GM19397 (cell line): ENCODE measurements around the gene PARVG.

Experiments
- ATAC-seq: cut with Tn5 transposase; IDR thresholded peaks from one replicate; pipeline ENCODE4 v1.9.1; 2021; ENCODE audit warnings: mild to moderate bottlenecking, moderate library complexity; ENCODE audit not compliant: unreplicated experiment

The PARVG gene, protein sequence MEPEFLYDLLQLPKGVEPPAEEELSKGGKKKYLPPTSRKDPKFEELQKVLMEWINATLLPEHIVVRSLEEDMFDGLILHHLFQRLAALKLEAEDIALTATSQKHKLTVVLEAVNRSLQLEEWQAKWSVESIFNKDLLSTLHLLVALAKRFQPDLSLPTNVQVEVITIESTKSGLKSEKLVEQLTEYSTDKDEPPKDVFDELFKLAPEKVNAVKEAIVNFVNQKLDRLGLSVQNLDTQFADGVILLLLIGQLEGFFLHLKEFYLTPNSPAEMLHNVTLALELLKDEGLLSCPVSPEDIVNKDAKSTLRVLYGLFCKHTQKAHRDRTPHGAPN

DNA sequence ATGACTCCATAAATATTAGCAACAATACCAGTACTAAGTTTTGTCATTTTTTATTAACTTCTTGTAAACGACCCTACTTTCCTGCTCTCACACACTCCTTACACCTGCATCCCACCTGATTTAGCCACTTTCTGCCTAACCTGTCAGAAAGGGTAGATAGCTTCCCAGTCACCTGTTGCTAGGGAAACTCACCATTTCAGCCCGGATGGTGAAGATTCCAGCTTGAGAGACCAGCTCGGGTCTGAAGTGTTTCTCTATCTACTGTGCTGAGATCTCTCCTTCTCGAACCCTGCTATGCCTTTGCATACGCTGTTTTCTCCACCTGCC is at the start of gene PARVG:
PARVG (plus strand) TSS at position 220 of the 327 bp plus-strand sequence. CDS start 2,405 bp downstream, outside the sequence.
- ATAC-seq = no peak

DNA sequence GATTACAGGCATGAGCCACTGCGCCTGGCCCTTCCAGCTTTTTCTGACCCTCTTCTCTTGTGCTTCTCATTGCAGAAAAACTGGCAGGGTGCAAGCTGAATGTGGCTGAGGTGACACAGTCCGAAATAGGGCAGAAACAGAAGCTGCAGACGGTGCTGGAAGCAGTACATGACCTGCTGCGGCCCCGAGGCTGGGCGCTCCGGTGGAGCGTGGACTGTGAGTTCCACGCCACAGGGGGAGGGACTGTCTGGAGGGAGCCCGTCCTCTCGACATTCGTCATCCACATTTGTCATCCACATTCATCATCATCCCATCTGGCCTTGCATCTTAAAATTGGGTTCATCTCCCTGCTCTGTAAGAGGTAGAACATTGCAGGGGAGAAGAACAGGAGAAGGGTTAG is 49.3 kb upstream of the PARVG start:
- ATAC-seq = no peak

DNA sequence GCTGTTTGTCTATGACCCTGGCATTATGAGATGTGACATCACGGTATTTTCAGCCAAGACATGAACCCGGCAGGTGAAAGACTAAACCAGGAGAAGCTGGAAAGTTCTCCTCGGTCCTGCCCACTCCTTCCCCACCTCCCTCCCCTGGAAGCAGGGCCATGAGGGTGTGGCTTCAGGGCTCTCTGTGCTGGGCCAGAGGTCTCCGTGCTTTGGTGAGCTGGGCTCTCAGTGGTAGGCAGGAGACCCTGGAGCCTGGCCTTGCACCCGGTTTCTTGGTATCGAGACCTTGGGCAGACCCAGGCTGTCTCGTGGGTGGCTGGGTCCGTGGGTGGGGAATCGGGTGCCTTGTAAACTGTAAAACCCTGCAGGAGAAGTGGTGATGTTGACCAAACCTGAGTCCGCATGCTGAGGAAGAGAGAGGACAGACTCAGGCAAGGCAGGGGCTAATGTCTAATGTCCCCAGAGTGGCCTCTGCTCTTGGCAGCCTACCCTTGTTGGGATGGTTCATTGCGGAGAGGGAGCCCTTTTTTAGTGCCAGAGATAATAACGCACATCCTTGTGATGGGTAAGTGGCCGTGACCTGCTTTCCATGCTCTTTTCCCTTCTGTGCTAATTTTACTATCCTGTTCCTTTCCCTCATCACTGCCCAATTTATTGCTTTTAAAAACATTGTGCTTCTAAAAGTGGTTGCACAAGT is 48.6 kb upstream of the PARVG start:
- no peak for ATAC-seq

DNA sequence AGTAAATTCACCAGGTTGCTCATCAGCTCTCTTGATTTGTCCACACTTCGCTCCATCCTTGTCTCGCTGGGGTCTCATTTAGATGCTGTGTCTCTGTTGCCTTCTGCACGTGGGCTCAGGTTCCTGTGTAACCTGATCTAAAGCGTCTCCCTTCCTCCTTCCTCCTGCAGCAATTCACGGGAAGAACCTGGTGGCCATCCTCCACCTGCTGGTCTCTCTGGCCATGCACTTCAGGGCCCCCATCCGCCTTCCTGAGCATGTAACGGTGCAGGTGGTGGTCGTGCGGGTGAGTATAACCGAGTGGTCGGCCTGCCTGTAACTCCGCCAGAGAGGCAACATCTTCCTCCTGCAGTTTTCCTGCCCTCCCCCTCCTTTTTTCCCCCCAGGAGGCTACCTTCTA is 48.0 kb upstream of the PARVG start:
- ATAC-seq = no peak

DNA sequence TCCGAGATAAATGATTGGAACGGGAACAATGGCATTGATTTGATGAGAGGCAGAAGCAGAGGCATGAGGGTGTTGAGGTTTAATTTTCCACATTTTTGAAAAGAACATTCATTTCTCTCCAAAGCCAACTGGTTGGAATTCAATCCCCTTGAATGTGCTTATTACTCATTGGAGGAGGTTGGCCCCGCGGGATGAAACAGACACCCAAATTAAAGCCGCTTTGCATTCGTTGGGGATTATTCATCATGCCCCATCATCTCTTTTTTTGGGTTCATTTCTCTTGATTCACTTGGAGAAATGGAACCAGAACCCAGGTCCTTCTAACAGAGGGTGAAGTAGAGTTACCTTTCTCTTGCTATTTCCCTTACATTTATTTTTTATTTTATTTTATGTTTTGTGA is 47.6 kb upstream of the PARVG start:
- ATAC-seq = no peak

DNA sequence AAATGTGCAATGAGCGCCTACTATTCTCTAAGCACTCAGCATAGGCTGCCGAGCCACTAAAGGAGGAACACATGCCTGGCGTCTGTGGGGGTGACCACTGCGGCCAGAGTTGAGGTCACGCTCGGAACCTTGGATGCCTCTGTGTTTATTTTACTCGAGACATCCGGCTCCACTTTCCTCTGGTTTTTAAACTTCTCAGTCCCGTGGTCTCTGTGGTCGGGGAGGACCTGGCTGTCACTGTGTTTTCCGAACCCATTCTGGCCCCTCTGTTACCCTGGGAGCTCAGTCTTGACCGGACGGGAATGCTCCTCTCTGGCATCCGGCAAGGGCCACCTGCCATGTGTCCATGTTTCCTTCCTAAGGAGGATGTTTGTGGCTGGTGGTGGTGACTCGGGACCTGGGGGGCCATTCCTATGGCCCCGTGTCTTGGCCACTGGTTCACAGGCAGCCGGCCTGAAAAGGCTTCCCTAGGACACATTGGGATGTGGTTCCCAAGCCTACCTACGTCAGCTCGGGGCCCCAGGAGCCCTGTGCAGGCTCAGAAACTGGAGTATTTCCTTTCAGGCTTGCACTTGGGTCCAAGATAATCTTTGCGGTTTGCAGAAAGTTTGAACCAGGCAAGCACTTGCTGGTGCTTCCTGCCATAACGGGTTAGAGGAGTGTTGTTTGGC is 46.7 kb upstream of the PARVG start:
- no peak for ATAC-seq

DNA sequence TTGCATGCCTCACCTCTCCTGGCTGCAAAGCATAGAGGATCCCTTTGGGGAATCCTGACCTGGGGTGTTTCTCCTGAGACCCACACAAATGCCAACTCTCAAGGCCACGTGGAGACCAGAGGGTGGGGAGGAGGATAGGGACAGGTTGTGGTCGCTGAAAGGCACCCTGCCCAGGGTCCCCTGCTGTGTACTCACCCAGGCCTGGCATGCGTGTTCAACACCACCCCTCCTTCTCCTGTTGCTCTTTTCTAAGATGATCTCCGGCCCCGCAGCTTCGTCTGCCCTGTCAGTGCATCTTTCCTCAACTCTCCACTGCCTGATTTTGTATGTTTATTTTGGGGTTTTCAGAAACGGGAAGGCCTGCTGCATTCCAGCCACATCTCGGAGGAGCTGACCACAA is 44.6 kb upstream of the PARVG start:
- no peak for ATAC-seq

DNA sequence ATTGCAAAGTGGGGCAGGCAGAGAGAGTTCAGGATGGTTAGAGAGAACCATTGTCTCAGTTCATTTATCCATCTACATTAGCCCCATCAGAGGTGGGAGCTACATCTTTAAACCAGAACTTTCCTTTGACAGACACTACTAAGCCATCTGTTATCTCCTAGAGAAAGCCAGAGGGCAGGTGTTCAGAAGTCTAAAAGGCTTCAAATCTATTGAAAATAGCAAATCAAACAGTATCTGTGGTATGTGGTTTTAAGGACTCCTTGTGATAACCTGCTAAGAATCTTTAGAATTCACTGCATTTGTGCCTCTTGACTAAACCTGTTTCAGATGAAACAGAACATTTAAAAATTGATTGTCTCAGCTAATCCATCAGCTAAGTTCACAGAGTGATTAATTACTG is 43.9 kb upstream of the PARVG start:
- no peak for ATAC-seq

DNA sequence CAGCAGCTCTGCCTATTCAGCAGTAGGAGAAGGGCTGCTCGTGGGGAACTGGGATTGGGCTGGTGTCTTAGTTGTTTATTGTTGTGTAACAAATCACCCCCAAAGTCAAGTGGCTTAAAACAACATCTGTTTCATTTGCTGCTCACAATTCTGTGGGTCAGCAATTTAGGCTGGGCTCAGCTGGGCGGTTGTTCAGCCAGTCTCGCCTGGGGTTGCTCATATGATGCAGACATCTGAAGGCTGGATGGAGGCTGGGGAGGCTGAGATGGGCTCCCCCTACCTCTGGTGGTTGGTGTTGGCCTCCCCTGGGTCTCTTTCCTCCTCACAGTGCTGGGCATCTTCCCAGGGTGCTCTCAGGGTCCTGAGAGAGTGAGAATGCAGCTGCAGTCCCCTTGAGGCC is 43.3 kb upstream of the PARVG start:
- ATAC-seq = no peak

DNA sequence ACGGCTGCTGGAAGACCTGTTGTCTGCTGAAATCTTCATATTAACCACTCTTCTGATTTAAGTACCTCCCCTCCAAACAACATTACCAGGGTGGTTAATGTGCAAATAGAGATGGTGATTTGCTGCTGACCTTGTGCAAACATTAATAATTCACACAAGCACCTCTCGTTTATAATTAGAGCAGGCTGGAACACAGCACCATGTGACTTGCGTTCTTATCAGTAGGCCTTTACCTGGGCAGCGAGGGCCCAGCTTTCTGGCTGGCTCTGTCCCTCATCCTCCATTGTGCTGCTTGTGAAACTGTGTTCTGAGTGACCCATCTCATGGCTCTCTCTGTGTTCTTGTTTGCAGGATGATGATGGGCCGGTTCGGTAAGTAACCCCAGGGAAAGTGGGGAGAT is 41.0 kb upstream of the PARVG start:
- no peak for ATAC-seq

DNA sequence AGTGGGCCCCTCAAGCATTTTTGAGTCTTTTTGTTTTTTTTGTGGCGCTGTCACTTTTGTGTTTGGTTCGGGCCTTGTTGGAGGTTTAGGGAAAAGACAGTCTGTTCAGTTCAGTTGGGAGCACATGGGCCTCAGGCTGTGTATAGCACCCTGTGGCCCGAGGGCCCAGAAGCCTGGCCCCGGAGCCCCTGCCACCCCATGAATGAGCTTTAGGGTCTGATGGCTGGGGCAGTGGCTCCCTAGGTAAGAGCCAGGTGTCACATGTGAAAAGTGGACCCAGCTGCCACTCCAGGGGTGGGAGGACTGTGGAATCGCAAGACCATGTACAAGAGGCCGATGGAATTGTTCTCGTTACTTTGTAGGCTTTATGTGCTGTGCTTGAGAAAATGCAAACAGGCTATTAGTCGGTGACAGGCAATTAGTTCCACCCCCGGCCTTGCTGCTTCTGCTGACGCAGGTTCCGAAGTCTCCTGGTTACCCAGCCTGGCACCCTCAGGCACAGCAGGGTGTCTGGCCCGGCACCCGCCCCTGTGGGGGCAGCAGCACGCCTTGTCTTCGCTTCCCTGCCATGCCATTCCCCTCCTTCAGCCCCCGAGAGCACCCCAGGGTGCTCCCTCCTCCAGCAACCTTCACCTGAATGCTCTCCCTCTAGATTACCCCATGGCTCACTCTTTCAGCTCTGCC is 38.2 kb upstream of the PARVG start:
- ATAC-seq = no peak

DNA sequence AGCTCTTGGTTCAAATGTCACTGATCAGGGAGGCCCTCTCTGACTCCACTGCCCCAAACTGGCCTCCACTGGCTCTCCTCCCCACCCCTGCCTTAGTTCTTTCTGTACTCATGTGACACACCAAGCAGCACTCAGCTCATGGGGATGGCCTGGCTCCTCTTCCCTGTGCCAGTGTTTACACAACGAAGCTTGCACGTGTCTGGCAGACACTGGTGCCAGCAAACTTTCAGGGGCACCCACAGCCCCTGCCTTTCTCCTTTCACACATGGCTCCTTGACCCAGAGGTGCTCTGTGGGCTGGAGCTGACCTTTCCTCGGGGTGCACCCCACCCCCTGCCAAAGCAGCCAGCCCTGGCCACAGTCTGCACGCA is 37.6 kb upstream of the PARVG start:
- no peak for ATAC-seq

DNA sequence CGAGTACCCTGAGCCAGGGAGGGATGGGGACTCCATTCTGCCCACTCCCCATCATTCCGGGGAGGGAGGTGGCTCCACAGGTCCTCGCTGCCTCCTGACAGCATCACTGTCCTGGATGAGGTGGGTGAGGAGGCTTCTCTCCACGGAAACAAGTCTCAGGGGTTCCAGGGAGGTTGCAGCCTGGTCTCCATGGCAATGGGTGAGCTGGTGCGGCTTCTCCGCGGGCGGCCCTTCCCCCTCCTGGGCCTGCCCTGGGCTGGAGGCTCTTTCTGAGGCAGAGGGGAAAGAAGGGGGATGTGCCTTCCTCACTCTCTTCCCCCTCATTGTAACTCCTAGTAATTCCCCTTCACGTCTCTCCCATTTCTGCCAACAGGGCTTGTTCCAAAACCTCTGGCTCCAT is 37.1 kb upstream of the PARVG start:
- no peak for ATAC-seq

DNA sequence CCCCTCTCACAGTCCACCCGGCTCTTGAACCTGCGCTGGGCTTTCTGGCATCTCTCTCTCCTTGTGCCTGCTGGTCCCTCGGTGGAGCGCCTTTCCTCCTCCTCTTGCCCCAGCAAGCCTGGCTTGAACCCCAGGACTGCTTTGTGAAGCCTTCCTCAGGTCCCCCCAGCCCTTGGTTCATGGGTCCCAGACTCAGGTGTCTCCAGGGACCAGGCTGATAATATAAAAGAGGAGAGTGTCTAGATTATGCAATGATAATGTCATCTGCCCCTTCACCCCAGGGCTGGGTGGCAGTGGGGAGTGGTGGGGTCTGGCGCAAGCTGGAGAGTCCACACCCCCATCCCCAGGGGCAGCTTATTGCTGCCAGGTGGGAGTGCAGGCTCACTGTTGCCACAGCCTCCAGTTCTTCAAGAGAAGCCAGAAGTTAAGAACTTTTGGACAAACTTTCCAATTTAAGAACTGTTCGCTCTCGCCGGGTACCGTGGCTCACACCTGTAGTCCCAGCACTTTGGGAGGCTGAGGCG is 36.6 kb upstream of the PARVG start:
- no peak for ATAC-seq

DNA sequence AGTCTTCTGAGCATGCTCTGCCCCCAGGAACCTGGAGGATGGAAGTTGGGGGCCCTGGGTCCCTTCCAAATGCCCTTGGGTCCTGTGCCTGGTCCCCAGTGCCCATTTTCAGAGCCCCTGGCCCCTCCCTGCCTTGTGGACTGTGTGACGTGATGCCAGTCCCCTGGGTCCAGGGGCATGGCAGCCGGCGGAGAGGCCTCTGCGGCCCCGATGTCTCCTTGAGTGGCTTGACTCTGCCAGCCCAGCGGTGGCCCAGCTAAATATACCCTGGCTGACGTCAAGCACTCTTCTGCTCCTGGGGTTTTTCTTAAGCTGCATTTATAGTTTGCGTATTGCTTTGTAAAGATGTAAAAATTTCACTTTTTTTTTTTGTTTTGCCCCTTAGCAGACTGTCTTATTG is 35.2 kb upstream of the PARVG start:
- no peak for ATAC-seq

DNA sequence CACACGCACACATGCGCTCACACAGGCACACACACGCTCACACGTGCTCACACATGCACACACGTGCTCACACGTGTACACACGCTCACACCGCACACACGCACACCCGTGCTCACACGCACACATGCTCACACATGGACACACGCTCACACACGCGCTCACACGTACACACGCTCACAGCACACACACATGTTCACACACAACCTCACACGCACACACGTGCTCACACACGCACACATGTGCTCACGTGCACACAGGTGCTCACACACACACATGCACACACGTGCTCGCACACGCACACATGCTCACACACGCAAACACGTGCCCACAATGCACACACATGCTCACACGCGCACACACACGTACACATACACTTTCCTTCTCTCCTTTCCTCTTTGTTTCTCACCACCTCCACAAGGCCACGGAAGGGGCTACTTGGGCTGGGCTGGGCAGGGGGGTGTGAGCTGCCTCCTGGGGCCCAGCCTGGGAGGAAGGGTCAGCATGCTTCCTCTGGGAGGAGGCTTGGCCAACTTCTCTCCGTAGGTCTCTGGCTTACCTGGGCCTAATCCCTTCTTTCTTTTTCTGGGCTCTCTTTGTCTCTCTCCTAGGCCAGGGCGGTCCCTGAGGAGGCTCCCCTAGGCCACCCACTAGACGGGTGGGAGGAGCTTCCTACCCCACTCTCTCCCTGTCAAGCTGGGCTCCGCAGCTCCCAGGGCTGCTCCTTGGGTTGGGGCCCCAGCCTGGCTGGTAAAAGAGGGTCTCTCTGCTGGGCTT is 34.5 kb upstream of the PARVG start:
- ATAC-seq = no peak

DNA sequence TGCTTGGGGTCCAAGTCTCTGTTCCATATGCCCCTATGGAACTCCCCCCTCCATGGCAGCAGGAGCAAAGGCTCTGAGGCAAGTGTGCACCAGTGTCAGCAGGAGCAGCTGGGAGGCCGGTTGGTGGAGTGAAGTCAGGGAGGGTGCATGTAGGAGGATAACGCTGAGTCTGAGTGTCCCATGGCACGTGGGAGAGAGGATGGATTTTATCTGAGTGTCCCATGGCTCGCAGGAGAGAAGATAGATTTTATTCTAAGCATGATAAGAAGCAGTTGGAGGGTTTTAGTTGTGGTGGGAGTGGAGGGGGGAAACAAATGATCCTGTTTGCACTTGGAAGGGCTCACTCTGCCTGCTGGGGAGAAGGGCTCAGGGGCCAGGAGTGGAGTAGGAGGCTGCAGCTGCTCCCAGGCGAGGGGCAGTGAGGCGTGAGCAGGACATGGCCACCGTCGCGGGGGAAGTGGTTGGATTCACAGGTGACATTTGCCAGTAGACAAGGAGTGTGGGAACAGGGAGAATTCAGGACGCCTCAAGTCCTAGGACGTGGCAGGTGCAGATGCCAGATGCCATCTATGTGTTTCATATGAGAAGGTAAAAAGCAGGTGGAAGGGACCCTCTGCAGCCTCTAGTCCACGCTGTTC is 33.6 kb upstream of the PARVG start:
- ATAC-seq = no peak

DNA sequence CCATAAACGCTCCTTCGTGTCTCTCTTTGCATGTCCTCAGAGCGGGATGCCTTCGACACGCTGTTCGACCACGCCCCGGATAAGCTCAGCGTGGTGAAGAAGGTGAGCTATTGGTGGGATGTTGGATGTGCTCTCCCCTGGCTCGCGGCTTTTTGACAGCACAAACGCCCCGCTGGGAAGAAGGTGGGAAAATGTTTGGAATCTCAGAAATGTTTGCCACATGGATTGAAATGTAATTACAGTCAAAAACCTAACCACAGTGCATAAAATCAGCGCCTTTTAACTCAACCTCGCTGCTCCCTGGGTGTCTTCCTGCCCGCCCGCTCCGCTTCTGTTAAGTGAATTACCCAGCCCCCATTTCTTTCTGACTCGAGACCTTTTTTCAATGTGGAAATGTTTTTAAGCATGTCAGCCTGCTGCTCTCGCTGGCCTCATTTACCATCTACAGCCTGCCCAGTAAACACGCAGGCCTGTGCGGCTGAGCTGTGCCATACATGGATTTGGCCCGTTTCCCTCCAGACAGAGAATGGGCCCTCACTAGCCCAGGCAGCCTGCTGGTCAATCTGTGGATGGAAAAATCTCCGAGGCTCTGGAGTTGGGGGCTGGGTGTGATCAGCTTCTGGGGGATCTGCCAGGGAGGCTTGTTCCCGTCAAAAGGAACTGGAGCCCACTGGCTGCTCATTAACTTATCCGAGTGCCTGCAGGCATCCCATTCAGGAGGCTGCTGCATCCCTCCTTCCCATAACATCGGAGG is 32.7 kb upstream of the PARVG start:
- ATAC-seq = no peak

DNA sequence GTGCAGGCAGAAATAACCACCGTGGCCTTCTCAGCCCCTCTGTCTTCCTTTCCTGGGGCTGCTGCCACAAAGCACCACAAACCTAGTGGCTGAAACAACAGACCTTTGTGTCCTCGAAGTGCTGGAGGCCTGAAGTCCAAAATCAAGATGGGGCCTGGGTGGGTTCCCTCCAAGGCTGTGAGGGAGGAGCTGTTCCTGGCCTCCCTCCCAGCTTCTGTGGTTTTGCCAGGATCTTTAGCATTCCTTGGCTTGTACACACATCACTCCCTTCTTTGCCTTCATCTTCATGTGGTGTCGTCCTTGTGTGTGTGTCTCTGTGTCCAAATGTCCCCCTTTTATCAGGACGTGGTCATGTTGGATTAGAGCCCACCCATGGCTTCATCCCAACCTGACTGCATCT is 29.0 kb upstream of the PARVG start:
- no peak for ATAC-seq

DNA sequence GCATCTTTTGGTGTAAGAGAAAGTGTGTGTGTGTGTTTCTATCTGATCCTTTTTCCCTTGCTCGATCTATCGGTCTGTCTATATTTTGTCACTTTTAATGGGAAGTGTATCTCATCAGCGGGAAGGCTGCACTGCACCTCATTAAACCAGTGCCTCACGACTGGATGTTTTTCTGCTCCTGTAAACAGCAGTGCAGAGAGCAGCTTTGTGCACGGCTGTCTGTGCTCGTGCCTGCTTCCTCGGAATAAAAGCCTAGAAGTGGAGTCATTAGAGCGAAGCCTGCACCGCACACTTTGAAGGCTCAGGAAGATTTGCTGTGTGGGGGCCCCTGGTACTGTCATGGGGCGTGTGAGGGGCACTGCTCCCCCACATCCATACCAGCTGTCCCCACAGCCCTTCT is 27.0 kb upstream of the PARVG start:
- no peak for ATAC-seq
